Tibial nerve (tissue), 3 donors: ENCODE measurements around the gene NXPE1.

Experiments used
- EP300 ChIP-seq, 2 donors: sonication (generic); formaldehyde crosslinking; IDR thresholded peaks; one replicate each; pipeline ENCODE4 v1.6.1; 2017; ENCODE audit warnings: antibody characterized with exemption in 2 of 2, mild to moderate bottlenecking in 1 of 2
- POLR2A ChIP-seq, 2 donors: fragments of 450-650 bp; IDR thresholded peaks; one replicate each; pipeline ENCODE4 v1.6.1; 2017; ENCODE audit warnings: antibody characterized with exemption in 2 of 2, mild to moderate bottlenecking in 2 of 2, moderate library complexity in 2 of 2

GRCh38 chr11:114566276-114566675 is 6.6 kb upstream of the NXPE1 start:
- no peak for TF ChIP-seq EP300 (IDR thresholded peaks at IDR 0.05)
- TF ChIP-seq POLR2A (IDR thresholded peaks at IDR 0.05), result no peak
